ENCODE measurements around the gene HOXC11.

HOXC11 gene

GRCh38 chr12:53987787-53988230 is 14.9 kb downstream of the HOXC11 start:
- no peak for DNase-seq

DNA sequence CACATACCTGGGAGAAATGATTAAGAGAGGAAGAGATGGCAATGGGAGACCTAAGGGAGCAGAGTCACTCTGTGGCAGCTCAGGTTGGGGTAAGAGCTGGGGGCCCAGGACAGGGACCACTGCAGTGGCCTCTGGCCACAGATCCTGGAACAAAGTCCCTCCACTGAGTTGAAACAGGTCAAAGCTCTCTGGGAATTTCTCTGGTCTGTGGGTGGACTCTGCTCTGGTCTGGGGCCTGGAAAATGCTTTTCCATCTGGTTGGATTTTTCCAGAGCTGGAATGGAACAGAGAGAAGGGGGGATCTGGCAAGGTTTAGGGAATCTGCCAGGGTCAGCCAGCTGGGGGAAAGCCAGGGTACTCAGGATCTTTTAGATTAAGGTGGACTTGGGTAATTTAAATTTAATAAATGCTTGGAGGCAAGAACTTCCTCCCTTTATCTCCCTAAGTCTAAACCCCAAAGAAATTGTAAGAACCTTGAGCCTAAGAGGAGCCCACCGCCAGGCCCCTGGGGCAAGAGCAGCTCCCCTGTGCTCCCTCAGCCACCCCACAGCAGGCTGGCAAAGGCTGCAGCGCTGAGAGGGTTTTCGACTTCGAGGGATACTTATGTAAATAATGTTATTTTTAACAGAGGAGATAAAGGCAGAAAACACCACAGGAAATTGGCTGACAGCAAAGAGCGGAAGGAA is 15.8 kb downstream of the HOXC11 start:
- no peak for DNase-seq

DNA sequence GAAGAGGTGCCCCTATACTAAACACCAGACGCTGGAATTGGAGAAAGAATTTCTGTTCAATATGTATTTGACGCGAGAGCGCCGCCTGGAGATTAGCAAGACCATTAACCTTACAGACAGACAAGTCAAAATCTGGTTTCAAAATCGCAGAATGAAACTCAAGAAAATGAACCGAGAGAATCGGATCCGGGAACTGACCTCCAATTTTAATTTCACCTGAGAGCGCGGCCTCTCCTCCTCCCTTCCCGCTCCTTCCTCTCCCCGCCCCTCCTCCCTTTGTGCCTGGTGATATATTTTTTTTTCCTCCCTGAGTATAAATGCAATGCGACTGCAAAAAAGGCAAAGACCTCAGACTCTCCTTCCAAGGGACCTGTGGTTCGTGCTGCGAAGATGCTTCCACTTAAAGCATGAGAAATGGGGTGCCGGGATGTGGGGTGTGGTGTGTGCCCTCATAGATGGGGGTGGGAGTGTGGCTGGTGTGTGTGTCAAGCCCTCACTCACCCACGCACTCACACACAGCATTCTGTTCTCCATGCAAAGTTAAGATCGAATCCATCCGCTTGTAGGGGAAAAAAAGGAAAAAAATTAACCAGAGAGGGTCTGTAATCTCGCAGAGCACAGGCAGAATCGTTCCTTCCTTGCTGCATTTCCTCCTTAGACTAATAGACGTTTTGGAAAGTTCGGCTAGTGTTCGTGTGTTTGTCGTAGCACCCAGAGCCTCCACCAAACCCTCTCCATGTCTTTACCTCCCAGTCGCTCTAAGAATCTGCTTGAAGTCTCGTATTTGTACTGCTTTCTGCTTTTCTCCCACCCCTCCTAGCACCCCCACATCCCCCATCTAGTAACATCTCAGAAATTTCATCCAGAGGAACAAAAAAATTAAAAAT is 16.5 kb downstream of the HOXC11 start:
- DNase-seq, result peak; percentile 89

DNA sequence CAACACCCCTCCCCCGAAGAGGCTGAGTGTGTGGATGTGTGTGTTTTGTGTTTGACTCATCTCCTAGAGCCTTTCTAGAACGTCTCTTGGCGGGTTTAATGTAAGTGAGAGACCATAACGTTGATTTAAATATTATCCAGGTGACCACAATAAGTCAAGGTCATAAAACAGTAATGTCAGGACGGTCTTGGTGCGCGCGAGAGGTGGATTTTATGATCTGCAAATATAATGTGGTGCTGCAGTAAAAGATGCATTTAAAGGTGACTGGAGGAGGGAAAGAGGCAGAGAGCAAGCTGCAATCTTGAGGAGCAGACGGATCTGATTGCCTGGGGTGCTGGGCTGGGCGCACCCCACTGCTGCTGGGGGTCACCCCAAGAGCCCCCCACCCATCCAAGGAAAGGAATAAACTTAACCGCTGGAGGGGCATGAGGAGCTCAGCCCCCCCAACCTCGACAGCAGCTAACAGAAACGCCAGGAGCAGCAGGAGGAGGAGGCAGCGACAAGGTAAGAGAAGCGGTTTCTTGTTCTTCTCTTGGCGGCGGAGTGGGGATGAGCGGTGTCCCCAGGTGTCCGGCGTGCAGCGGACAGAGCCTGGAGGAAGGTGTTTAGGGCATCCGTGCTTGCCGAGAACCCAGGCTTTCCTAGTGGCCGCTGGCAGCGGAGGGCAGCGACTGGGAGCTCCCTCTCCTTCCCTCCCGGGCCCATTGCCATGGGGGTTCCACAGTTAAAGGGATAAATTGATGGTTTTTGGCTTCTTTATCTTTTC is 17.6 kb downstream of the HOXC11 start:
- peak; percentile 87 for DNase-seq

DNA sequence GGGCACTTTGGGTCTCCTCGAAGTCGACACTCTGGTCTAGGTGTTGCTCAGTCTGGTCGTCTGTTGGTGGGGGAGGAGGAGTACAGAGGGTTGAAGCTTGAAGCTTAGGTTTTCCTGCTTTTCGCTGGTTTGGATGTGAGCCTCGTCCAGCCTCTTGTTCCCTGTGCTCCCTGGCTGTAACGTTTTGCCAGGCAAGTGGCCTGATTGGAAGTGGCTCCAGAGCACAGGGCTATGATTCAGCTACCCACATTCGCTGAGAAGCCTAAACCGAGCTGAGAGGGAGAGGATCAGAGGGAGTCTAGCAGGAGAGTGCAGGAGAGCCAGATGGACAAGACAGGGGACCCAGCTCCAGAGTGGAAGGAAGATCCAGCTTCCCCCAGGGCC is 18.1 kb downstream of the HOXC11 start:
- DNase-seq, result peak; percentile 83

DNA sequence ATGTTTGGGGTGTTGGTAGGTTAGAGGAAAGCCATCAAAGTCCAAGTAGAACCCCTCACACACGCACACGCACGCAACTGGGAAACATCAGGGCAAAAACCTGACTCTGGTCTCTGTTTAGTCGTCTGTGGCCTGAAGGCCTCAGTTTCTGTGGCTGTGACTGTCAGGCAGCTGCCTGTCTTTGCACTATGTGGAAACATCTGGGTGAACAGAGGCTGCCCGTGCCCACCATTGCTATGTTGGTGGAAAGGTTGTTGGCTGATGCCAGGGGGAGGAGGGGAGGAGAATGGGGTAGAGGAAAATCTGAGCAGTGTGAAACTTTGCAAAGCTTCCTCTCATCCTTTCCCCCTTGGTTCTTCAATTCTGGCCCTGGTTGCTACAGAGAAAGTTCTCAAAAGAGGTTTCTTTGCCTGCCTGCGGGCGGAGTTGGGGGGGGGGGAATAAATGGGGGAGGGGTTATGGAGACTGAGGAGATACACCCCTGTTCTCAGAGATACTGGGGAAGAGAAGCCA is 19.5 kb downstream of the HOXC11 start:
- DNase-seq, result no peak

GRCh38 chr12:53993162-53994008 is 20.5 kb downstream of the HOXC11 start:
- no peak for DNase-seq

GRCh38 chr12:53994009-53994263 is 21.0 kb downstream of the HOXC11 start:
- no peak for DNase-seq

DNA sequence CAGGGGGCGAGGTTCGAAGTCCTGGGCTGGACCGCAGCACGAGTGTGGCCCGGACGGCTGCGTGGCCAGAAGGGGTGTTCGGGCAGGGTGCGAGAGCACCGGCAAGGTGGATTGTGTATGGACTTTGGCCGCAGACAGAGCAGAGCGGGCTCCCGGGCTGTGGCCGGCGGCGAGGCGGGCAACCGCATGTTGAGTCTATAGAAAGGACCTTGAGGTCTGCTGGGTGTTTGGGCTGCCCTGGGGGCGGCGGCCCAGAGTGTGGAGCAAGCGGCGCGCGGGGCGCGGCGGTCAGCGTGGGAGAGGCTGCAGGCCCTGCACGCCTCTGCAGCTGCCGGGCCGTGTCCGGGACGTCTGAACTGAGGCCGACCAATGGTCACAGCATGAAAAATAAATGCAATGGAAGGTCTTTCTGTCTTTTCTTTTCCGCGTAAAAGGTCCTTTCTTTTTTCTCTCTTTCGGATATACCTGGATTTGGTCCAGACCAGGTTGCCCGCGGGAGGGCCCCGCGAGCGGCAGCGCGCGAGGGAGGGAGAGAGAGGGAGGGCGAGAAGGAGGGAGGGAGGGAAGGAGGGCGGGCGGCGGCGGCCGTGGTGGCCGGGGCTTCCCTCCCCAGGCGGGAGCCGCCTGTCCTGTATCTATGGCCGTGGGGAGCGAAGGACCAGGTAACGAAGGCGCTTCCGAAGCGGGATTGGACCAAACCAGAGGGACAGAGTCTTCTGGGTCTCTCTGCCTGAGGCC is 21.5 kb downstream of the HOXC11 start:
- no peak for DNase-seq

- DNase-seq, result no peak
Observed at GRCh38 chr12:53995002-53995377, 22.1 kb downstream of the HOXC11 start.

GRCh38 chr12:53995378-53996239 is 22.7 kb downstream of the HOXC11 start:
- DNase-seq, result peak; percentile 84

- DNase-seq, result no peak
Observed at GRCh38 chr12:53996240-53997203, 23.6 kb downstream of the HOXC11 start.

DNA sequence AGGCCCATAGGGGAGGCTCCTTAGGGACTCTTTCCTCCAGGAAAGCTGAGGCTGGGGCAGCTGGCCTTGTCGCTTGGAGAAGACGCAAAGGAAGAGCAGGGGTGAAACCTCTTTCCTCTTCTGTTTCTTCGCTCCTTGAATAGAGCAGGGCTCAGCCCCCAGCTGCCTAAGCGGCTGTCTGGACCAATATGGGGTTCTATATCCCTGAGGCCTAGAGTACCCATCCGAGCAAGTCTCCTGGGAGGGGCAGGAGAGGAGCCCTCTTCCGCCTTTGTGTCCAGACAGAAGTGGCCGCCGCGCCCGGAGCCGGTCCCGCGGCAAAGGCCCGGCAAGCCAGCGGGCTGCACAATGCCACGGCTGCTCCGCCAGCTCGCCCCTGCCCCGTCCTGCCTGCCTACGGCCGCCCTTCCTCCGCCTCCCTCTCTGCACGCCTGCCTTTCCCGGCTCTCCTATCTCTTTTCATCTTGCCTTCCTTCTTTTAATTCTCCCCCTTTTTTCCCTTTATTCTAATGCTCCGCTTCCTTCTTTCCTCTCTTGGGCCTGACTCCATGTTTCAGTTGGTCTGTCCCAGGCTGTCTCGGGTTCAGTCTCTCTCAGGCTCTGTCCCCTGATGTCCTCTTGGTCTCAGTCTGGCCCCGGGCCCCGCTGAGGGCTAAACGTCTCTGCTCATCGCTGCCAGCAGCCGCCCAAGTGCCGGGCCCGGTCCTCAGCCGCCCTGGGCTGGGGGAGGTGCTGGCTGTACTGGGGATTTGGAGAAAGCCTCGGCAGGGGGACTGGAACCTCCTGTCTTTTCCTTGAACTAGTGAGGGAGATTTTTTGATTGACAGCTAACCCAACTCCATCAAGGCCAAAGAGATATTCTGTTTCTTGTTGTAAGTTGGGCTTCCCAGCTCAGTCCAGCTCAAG is 24.5 kb downstream of the HOXC11 start:
- no peak for DNase-seq

GRCh38 chr12:53998110-53998899 is 25.4 kb downstream of the HOXC11 start:
- no peak for DNase-seq

DNA sequence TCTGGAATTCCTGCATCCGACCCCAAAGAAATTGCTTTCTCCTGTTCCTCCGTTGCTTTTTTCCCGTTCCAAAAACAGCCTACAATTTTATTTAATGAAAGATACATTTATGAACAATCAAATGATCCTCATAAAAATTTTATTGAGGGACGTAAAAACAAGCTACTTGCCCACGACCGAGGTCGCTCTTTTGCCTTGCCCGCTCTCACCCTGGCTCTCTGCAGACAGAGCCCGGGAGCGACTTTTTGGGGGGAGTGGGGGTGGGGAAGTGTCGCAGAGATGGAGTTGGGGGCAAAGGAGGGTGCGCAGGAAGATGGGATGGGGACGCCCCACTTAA is 25.9 kb downstream of the HOXC11 start:
- DNase-seq, result no peak

DNA sequence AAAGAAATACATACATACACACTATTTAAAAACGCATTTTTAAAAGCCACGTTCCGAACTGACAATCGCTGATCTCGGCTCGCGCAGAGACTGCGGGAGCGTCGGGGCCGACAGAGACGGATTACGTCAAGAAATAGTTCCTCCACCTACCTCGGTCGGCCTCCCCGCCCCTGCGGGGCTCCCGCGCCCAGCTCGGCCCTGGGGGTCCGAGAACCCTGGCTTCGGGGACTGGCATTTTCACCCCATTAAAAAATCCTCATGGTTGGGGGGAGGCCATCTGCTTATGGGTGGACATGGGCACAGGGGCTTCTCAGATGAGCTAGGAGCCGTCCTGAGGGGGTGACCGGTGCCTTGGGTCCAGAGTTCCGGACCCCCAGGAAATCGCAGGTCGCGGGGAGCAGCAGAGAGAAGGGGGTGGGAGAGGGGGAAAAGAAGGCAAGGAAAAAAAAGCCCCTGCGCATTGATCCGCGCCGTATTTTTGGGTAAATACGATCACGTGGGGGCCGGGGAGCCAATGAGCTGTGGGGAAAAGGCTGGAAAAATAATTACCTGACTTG is 26.7 kb downstream of the HOXC11 start:
- peak; percentile 93 for DNase-seq

All from fibroblast of skin of right quadriceps (primary cell).